GM21447 (cell line): ENCODE results near the gene MCUB.
"Not testable (repeated sequence)": the region's sequence is repeated elsewhere in the genome, so short reads cannot be mapped to it uniquely, and the experiment has no call there.

Experiments
- ATAC-seq: cut with Tn5 transposase; IDR thresholded peaks from one replicate; pipeline ENCODE4 v1.9.1; 2021; ENCODE audit not compliant: unreplicated experiment

MCUB gene

DNA sequence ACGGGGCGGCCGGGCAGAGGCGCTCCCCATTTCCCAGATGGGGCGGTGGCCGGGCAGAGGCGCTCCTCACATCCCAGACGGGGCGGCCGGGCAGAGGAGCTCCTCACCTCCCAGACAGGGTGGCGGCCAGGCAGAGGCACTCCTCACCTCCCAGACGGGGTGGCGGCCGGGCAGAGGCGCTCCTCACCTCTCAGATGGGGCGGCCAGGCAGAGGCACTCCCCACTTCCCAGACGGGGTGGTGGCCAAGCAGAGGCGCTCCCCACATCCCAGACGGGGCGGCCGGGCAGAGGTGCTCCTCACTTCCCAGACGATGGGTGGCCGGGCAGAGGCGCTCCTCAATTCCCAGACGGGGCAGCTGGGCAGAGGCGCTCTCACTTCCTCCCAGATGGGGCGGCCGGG is 118.4 kb downstream of the MCUB start:
- not testable (repeated sequence) for ATAC-seq

DNA sequence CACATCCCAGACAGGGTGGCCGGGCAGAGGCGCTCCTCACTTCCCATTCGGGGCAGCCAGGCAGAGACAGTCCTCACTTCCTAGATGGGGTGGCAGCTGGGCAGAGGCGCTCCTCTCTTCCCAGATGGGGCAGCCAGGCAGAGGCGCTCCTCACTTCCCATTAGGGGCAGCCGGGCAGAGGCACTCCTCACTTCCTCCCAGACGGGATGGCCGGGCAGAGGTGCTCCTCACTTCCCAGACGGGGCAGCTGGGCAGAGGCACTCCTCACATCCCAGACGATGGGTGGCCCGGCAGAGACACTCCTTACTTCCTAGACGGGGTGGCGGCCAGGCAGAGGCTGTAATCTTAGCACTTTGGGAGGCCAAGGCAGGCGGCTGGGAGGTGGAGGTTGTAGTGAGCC is 118.9 kb downstream of the MCUB start:
- ATAC-seq = not testable (repeated sequence)

DNA sequence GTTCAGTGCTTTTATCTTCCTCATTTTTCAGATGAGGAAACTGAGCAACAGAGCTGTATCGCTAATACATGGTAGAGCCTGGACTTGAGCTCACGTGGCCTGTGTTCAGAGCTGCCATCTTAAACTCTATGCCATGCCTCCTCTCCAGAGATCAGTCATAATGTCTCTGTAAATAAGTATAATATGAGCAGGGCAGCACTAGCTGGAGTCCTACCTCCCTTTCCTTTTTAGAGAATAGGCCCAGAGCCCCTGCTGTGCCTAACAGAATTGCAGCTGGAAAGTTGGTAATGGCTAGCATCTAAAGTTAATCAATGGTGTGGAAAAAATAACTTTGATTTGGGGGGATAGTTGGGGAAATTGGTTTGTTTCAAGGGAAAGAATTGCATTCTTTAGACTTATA is 122.8 kb downstream of the MCUB start:
- ATAC-seq = no peak

DNA sequence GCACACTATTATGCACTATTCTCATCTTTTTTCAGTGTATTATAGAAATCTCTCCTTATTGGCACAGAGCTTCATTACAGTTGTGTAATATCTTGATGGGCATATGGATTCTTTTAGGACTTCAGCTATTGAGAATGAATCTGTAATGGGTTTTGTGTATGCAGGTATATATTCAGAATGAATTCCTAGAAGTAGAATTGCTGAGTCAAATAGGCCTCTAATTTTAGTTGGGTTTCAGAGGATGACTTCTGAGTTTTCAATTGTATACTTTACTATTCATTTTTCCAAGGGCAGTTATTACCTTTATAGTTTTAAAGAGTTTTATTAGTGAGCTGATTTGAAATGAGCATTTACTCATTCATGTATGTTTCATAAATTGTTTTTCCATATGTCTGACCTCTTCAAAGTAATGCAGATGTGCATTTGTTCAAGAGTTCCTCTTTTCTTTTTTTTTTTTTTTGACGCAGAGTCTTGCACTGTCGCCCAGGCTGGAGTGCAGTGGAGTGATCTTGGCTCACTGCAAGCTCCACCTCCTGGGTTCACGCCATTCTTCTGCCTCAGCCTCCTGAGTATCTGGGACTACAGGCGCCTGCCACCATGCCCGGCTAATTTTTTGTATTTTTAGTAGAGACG is 123.7 kb downstream of the MCUB start:
- ATAC-seq = no peak

DNA sequence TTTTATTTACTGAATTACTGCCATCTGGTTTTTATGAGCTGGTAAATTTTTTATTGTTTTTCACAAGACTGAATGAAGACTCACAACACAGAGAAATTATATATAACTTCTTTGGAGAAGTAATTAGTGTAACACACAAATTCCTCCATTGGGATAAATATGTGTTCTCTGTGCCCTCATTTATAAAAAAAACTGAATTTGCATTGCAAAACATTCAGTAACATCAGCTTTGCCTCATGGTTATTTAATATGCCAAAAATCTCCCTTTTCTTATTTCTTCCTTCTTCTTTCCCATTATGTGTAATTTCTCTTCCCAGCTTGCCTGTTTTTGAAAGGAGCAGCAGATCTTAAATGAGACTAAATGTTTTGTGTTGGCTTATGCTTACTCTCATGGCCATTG is 124.7 kb downstream of the MCUB start:
- no peak for ATAC-seq

DNA sequence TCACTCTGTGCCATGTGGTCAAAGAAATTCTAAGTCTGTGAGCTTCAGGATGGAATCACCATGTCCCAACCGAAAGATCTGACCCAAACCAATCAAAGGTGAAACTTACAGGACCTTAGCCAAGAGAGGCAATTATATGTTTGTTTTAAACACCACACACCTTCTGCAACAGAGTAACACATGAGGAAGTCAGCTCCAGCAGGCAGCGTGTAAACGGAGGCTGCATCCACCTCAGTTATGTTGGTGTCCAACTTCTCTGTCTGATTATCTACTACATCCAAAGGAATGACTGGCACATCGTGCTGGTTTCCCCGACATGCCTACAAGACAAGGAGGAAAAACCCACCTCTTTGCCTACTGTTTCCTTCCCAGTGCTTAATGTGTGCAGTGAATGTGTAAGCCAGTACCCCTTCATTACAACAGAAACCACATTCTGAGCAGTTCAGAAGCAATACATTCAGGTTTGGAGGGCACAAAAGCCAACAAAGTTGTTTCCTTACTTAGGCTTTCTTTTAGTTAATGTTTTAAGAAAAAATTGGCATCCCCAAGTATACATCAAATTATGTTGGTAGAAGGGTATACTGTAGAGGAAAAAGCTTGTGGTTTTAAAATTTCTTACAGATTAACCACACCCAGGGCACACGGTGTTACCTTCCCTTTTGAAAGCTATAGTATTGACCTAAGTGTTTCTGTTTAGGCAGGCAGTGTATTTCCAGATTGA is 130.8 kb downstream of the MCUB start:
- ATAC-seq = peak; percentile 94

DNA sequence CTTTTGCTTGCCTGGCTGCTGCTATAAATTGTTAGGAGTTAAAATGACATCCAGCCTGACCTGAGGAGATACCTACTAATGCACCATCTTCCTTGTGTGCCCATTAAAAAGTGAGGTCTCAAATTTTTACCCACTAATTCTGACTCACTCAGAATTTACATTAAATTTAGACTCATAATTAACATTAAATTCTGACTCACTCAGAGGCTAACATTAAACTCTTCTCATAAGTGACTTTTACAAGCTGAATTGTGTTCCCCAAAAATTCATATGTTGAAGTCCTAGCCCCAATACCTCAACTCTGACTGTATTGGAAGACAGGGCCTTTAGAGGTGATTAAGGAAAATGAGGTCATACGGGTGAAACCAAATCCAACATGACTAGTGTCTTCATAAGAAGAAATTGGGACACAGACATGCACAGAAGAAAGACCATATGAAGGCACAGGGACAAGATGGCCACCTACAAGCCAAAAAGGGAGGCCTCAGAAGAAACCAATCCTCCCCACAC is 131.4 kb downstream of the MCUB start:
- ATAC-seq = no peak

DNA sequence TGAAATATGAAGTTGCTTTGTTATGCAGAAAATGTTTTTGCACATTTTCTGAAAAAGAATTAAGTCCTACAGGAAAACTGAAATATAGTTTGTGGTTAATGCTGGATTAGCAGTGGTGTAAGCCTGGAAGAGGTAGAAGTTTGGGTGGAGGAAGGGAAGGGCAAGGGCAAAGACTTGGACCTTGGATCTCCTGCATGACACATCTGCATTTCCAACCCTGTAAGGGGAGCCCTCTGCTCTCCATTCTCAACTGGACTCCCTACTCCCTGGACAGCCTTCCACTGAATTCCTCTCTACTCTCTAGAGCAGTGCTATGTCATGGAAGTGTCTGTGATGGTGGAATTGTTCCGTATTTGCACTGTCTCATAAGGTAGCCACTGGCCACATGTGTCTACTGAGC is 138.6 kb downstream of the MCUB start:
- no peak for ATAC-seq

DNA sequence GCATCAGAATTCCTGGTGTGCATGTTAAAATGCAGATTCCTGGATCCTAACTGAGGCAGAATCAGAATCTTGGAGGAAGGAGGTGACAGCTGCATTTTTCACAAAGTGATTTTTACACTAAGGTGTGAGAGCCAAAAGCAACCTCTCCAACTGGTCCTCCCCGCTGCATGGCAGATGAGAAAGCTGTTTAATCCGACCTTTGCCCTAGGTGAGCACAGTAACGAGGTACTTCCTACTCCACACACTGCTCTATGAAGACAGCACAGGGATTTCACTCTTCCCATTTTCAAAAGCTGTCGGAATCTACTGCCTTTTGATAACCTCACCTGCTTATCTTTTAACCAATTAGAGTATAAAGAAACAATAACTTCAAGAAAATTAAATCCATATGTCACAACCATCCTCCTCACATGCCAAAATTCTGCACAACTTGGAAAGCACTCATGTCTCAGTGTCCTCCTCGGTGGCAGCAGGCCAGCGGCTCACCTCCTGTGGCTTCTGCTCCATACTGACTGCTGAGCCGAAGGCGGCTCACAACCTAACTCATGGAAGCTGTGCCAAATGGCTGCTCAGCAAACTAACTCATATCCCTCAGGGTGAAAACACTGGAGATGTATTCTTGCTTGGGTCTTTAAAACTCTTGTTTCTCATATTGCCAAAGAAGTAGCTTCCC is 139.6 kb downstream of the MCUB start:
- no peak for ATAC-seq

DNA sequence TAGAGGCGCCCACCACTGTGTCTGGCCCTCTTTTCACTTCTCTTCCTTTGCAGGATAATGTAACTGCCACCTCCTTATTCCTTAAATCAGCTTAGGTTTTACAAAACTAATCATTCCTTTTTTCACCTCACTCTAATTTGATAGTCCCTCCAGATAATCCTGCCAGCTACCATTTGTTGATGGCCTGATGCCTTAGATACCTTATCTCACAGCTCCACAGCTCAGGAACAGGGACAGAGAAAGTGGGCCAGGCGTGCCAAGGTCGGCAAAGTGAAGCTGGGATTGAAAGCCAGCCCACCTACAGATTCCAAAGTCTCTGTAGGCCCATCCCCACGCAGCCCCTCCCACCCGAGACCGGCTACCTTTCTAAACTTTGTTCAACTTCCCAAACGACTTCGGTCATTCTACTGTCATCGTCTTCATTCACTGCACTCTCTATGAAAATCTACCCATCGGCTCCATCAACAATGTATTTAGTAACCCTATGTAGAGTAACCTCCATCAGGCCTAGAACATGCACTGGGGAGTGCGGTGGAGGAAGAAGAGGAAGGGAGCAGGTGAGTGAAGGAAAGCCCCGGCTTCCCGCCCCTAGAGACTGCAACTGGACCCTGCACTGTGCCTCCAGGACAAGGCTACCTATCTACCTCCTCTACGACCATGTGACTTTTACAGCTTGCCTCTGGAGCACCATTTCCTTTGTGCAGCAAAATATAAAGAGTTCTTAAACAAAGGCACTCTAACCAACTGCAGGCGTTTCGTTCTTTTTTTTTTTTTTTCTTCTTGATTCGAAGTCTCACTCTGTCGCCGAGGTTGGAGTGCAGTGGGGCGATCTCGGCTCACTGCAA is 141.7 kb downstream of the MCUB start:
- no peak for ATAC-seq

DNA sequence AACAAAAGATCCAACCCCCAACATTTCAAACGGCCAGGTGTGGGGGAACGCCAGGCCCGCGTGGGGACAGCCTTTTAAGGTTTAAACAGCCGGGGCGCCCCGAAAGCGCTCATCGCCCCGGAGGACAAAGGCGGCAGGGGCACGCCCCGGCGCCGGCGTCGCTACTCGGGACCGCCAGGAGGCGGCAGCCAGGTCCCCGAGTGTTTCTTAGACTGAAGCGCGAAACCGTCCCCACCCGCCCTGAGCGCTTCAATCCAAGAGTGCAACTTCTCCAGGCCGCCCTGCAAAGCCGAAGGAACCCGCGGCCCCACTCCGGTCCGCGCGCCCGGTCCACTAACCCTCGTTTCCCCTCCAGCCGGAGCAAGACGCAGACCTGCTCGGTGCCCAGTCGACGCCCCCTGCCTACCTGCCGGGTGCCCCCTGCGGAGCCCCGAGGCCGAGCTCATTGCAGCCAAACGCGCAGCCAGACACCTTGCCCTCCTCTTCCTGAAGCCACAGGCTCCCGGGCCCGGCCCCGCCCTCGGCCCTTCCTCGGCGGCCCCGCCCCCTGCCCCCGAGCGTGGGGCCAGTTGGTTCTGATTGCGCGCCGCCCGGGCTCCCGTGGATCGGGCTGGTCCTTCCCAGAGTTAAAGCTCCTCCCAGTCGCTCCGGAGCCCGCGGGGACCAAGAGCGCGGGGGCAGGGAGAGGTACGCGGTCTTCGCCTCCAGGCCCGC is 143.1 kb downstream of the MCUB start, which contains the start of gene CASP6:
Gene CASP6 (minus strand): TSS at position 496 of the 714 bp plus-strand sequence. CDS start 50 bp downstream, at position 446.
- ATAC-seq = peak; percentile 70

DNA sequence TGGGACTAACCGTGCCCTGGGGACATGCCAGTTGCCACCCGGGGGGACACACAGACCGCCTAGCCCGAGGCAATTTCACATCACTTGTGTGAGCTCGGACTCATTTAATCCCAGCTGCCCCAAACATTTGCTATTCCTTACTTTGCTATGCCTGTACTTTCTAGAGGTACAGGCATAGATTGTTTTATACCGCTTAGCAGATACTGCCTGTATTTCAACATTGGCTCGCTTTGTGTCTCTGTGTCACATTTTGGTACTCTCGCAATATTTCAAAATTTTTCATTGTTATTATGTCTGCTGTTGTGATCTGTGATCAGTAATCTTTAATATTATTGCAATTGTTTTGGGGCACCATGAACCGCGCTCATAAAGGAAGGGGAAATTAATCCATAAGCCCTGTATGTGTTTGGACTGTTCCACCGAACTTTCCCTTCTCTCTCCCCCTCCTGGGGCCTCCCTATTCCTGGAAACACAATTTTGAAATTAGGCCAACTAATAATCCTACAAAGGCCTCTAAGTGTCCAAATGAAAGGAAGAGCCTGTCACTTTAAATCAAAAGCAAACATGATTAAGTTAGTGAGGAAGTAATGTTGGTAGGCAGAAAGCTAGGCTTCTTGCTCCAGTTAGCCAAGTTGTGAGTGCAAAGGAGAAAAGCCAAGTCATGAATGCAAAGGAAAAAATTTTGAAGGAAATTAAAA is 143.8 kb downstream of the MCUB start:
- ATAC-seq = no peak

DNA sequence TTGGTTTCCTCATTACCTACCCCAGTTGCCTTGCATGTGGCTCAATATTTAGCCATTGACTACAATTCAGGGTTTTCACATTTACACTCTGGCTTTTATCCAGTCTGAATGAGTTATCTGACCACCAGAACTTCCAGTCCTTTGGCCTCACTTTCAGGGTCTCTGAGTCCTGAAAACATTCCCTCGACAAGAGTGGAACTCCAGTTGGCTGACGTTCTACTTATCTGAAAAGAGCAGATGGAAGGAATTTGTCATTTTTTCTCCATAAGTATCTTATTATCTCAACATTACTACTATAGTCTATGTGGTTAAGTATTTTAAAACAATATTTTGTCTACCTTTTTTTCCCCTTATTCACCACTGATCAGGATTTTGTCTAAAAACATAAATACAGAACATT is 148.4 kb downstream of the MCUB start:
- no peak for ATAC-seq

DNA sequence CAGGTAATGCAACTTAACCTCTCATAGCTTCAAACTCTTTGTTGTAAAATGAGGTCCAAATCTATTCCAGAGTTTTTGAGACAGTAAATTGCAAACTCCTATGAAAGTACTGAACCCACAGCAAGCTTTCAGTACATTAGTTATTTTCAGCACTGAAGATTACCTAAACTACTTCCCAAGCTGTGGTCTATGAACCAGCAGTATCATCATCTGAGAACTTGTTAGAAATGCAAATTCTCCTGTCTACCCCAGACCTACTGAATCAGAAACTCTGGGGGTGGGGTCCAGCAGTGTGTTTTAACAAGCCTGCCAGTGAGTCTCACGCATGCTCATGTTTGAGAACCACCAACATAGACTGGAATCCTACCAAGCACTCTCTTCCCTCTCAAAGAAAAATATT is 148.9 kb downstream of the MCUB start:
- ATAC-seq = peak; percentile 86

DNA sequence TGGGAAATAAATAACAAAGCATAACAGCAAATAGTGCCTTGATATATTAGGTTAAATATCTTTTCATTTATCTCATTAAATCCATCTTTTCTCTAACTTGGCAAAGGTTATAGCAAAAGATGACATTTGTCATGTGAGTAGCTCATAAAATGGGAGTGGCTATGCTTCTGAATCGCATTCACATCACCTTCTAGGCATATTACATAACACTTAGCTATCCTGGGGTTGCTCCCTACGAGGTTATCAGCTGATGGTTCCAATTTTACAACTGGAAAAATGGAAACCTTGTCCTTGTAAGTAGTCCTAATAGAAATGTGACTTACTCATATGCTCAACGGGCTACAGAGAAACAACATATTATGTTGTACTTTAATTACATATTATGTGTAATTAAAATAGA is 153.5 kb downstream of the MCUB start:
- no peak for ATAC-seq

DNA sequence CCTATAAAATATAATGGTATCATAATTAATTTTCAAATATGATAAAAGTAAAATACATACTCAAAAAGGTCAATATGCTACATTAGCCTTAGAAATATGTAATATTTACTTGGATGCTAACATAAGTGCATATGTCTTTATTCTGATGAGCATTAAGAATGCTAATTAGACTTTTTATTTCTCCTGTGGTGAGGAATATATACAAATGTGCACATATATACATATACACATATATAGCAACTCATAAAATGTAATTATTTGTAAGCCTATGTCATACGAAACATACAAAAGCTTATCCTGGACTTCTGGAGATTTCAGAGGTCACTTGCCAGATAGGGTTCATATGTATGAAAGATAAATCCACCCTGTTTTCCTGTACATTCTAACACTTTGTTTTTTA is 158.7 kb downstream of the MCUB start:
- no peak for ATAC-seq

DNA sequence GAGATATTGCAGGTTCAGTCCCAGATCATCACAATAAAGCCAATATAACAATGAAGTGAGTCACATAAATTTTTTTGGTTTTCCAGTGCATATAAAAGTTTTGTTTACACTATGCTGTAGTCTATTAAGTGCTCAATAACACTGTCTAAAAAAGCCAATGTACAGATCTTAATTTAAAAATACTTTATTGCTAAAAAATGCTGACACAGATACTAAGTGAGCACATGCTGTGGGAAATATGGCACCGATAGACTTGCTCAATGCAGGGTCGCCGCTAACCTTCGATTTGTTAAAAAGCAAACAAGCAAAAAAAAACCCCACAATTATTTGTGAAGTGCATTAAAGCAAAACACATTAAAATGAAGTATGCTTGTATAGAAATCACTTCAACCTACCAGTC is 159.6 kb downstream of the MCUB start:
- ATAC-seq = no peak

DNA sequence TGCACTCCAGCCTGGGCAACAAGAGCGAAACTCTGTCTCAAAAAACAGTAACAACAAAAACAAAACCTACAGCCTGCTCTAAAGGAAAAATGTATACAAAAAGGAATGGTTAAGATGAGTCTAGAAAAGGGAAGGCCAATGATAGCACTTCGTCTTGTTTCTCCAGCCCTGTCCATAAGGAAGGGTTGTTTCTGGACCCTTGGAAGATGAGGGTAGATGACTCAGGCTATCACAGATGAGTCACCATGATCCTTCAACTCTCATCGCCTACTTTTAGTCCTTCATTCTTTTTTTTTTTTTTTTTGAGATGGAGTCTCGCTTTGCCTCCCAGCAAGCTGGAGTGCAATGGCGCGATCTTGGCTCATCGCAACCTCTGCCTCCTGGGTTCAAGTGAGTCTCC is 161.0 kb downstream of the MCUB start:
- ATAC-seq = no peak

DNA sequence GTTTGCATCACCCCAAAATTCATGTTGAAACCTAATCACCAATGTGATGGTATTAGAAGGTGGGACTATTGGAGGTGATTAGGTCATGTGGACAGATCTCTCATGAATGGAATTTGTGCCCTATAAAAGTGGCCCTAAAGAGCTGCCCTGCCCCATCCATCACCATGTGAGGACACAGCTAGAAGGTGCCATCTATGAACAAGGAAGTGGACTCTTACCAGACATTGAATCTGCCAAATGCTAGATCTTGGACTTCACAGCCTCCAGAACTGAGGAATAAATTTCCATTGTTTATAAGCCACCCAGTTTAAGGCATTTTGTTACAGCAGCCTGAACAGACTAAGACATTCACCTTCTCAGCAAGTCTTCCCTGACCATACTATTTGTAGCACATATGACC is 162.3 kb downstream of the MCUB start:
- ATAC-seq = no peak

DNA sequence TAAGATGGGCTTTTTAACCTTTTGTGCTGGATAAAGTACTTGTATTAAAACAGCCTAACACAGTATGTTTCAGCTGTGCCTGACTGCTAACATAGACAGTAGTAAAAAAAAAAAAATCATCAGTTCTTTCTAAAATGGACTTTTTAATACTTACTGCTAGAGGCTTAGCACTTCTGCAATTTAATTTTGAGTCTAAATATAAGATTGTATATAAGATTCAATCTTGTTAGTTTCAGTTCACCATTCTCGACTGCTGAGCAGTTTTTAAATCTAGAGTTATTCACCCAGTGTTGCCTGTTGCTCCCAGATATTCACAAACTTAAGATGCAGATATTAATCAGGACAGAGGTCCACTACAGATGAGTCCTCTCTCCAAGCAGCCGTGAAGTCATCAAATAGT is 163.1 kb downstream of the MCUB start:
- no peak for ATAC-seq
